Right renal pelvis (tissue), 4 donors: ENCODE results near the gene PAQR7. TPM values are rescaled to one million over a fixed set of nuclear protein-coding genes. Genes with fewer than 3 reads are reported as not detected.
A peak's percentile ranks its signal among the peaks of the same experiment; 100 is the strongest.

Experiments used
- DNase-seq, 4 donors: peaks; one replicate each; pipeline ENCODE4 v3.0.0-alpha.2; 2013; ENCODE audit warnings: low read depth in 4 of 4, low spot score in 3 of 4, missing footprints in 1 of 4
- polyA plus RNA-seq, 4 donors: library from polyadenylated mRNA; unstranded; fragments of 120-200 nt; gene quantifications; one replicate each; pipeline ENCODE4 v1.2.1, GENCODE V29; 2013; ENCODE audit not compliant: insufficient read length in 4 of 4

Gene PAQR7
- polyA plus RNA-seq, 4 donors = 27.3 to 32.4 (median 30.5) TPM

DNA sequence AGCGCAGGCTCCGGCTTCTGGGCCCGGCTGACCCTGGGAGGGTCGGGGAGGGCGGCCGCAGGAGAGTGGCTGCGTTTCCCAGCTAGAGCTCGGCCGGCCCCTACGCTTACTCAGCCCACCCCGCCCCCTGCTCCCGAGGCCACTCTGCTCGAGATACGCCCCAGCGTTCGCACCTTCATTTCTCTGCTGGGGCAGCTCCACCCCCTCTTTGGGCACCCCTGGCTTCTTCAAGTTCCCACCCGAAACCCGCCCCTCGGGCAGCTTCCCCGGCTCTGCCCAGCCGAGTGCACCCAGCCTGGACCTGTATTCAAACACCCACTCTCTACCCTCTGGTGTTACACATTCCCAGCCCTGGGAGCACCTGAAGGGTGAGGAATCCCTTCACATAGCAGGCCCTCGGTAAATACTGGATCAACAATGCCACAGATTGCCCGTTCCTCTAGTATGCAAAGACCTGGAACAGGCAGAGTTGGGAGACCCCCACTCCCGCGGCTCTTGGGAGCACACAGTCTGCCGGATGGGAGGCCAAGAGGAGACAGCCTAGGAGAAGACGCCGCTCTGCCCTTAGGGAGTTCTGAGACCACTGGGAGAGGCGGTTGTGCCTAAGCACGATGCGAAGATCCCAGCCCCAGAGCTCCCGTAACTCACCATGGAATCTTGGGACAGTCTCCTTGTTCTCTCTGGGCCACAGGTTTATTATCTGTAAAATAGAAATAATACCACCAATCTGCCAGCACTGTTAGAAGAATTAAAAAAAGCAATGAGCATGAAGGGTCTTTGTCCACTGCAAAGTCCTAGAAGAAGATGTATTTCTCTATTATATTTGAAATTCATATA is 566 bp upstream of the PAQR7 start:
- DNase-seq = no peak

DNA sequence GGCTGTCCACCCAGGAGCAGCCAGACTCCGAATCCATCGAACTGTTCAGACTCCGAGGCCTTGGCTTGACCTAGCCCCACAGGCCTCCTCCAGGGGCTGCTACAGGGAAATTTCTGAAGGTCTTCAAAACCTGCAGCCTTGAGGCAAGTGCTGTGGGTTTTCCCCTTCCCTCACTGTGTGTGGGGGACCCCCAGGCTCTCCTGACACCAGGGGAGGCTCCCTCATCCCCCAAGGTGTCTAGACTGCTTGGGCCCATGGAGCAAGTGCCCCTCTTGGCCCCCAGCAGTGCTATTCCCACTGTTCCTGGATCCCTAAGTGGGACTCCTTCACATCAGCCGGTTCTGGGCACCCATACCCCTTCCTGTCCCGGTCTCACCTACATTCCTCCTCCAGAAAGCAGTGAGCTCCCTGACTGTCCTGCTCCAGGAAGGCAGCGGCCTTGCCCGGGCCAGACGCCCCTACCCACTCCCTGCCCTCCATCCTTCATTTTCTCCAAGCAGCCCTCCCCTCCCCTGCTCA is 814 bp downstream of the PAQR7 start:
- DNase-seq = no peak

DNA sequence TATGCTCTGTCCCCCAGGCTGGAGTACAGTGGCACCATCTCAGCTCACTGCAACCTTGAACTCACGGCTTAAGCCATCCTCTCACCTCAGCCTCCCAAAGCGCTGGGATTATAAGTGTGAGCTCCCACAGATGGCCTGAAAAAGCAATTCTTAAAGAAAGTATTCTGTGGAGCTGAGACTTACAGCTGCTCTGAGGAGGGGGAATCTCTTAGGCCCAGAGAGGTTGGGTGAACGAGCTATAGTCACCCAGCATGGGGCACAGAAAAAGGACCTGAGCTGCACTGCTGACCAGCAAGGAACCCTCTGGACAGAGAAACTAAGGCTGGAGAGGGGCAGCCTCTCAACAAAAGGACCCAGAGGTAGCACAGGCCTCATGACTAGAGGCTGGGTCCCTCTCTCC is 1.3 kb downstream of the PAQR7 start:
- DNase-seq = no peak

DNA sequence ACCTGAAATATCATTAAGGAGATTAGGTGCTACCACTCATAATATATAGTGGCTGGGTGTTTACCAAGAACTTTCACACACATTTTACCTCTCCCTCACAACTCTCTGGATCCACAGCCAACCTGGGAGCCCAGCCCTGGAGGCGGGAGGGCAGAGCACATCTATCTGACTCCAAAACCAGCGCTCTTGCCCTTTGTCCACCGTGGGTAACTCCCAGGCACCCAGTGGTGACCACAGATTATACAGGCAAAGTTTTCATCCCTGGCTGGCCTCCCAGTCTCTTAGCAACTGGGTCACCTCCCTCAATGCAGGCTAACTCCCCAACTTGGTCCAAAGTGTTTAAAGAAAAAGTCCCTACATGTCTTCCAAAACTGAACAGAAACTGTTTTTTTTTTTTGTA is 2.4 kb downstream of the PAQR7 start:
- no peak for DNase-seq

DNA sequence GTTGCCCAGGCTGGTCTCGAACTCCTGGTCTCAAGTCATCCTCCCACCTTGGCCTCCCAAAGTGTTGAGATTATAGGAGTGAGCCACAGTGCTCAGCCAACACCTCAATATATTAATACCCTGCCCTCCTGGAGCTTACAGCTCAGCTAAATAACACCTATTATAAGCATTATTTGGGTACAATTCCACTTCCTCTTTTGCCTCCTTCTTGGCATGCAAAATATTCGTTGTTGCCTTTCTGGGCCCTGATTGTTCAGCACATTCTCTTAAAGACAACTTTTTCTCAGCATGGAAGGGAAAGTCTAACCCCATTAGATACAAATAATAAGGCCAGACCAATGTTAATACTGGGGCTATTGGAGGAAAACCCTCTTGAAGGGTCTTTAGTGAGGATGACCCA is 2.8 kb downstream of the PAQR7 start:
- DNase-seq = no peak

DNA sequence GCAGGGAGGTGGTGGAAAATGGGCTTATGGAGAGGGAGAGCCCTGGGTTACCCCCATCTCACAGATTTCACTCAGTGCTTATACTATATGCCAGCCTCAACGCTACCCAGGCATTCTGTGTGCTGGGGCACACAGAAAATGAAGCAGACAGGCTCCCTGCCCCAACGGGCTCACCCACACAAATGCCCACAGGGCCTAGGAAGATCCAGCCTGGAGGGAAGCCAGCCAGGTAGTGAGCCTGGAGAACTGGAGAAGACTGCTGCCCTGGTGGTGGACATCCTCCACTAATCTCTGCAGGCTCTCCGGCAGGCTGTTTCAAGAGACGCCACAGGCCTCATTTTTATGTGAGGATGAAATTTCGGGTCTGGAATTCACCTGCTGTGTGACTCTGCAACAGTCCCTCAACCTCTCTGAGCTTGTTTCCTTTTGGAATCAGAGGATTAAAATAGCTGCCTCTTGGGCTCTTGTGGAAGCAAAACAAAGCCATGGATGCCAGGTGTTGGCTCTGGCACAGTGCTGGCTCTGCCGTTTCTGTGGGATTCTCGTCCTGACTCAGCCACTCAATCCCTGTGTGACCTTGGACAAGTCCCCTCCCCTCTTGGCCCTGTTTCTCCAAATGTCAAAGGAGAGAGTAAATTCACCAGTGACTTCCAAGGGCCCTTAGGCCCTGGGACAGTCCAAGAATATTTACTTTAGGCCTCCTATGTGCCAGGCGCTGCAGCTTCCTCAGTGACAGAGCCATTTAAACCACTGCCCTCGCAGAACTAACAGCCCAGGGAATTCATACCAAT is 3.6 kb downstream of the PAQR7 start:
- DNase-seq = no peak

DNA sequence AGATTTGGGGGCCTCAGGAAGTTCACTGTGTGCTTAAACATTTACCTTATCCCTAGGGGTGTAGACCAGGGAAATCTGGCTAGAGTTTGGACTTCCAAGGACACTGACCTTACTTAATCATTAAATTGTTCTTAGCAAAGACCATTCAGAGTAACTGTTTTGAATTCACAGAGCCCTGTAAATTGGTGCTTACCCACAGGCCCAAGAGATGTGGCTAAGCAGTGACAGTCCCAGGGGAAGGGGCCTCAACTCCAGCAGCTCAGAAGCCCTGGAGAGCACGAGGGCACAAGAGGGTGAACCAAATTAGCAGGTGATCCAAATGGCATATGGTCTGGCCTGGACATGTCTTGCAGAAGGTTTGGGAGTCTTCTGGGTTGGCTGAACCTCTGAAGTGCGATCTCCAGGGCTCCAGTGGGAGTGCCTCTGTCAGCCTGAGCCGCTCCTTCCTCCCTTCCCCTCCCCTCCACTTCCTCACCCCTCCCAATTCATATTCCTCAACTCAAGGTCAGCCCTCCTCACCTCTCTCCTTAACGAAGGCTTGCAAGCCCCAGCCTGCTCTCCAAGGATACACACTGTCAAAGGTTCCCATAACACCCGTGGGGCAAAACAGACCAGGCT is 4.3 kb downstream of the PAQR7 start:
- DNase-seq = no peak

DNA sequence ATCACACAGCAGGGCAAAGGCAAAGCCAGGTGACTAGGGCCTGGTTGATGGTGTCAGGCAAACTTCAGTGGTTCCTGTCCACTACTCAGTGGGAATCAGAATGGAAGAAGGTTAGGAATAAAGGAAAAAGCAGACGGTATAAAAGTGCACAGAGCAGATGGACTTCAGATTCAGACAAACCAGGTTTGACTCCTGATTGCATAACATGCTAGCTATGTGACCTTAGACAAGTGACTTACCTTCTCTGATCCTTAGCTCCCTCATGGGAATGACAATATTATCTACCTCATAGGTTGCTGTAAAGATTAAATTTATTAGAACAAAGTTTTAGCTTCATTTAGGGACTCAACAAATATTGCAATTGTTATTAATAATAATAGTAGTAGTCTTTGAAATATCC is 4.9 kb downstream of the PAQR7 start:
- DNase-seq = no peak

DNA sequence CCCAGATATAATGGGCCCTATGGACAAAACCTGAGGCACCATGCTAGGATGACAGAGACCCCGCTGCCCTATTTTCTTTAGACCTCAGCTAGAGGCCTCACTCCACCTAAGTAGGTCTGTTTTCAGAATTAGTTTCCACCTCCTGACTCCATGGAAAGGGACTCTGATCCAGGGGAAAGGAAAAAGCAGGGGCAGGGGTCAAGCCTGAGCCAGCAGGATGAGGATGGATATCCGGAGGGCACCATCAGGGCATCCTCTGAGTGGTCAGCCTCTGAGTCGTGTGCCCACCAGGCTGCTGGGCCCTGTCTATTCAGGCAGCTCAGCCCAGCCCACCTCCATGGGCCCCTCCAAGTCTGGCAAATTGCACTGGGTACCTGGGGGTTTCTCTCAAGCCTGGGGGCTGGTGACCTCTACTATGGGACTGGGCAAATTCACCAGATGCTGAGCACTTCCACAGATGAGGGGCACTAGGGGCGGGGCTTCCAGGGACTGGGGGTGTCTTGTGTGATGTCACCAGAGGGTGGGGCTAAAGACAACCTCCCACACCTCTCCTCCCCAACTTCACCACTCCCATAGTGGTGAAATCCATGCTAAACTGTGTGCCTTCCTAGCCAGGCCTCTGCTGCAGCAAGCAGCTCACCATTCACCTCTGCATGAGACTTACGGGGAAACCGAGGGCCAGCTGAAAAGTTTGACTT is 5.5 kb downstream of the PAQR7 start:
- no peak for DNase-seq

DNA sequence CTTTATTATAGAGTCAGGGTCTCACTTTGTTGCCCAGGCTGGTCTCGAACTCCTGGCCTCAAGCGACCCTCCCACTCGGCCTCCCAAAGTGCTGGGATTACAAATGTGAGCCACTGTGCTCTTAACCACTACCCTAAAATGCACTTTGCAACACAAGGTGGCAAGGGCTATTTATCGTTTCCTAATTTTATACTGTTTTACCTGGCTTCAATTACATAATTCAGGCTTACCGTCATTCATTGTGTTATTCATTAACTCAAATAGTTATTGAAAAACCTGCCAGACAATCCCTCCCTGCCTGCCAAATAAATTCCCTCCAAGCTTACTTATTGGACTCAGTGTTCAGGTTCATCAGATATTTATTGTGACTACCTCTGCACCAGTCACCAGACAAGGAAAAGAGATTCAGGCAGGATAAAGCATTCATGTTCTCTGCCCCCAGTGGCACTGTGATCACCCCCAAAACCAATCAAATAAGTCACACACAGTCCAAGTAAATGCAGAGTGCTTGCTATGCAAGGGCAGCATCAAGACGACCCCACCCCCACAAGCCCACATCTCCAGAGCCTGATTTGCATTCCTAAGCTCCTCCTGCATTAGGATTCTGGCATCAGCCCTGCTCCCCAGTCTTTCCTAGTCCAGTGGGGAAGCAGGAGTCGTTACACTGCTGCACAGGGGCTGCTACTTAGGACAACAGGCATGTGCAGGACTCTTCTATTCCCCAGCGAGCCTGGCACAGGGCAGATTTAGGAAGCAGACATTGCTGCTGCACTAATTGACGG is 8.1 kb downstream of the PAQR7 start:
- peak in 2 of 4 donors; percentile 51 to 73 for DNase-seq

DNA sequence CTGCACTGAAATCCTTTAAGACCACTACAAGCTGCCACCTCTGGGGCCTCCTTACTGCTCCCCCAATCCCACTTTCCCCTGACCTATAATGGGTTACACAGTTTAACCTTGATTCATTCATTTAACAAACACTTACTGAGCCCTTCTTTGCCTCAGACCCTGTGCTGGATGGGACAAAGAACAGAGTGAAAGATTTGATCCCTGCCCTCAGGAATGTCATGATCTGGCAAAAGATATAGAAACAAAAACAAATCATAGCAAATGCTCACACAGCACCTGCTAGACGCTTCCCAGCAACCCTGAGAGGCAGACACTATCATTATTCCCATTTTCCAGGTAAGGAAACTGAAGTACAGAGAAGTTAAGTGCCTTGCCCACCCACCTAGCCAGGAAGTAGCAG is 9.2 kb downstream of the PAQR7 start:
- no peak for DNase-seq

DNA sequence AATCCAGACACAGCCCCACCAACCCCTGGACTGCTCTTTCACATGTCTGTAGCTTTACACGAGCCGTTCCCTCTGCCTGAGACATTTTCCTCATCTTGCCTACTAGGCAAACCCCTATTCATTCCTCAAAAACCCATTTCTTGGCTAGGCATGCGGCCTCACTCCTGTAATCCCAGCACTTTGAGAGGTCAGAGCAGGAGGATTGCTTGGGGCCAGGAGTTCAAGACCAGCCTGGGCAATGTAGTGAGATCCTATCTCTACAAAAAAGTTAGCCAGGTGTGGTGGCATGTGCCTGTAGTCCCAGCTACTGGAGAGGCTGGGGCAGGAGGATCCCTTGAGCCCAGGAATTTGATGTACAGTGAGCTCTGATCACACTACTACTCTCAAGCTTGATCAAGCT is 11.1 kb downstream of the PAQR7 start:
- no peak for DNase-seq

DNA sequence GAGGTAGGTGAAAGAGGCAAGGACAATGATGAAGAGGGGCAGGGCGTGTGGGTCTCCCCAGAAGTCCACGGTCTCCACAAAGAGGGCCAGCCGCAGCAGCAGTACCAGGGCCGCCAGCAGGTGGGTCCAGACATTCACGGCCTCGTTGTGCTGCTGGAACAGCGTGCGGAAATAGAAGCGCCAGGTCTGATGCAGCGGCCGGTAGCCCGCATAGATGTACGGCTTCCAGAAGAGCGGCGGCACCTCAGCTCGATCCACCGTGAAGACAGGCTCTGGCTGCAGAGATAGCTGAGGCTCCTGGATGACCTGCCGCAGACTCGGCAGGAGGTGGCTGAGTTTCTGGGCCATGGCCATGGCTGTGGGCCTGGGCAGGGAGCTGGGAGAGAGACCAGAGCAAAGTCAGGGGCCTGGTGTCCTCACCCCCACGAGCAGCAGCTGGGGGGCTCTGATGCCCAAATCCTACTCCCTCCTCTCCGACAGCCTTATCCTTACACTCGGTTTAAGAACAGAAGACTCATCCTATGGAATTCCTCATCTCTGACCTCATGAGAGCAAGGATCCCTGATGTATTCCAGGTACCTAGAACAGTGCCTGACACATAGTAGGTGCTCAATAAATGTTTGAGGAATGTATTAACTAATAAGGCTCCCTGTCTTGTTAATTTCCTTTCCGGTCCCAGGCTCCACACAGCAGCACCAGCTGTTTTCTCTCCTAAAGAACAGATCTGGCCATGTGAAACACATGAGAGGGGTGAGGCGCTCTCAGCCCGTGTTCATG is 11.8 kb downstream of the PAQR7 start:
- DNase-seq = no peak

DNA sequence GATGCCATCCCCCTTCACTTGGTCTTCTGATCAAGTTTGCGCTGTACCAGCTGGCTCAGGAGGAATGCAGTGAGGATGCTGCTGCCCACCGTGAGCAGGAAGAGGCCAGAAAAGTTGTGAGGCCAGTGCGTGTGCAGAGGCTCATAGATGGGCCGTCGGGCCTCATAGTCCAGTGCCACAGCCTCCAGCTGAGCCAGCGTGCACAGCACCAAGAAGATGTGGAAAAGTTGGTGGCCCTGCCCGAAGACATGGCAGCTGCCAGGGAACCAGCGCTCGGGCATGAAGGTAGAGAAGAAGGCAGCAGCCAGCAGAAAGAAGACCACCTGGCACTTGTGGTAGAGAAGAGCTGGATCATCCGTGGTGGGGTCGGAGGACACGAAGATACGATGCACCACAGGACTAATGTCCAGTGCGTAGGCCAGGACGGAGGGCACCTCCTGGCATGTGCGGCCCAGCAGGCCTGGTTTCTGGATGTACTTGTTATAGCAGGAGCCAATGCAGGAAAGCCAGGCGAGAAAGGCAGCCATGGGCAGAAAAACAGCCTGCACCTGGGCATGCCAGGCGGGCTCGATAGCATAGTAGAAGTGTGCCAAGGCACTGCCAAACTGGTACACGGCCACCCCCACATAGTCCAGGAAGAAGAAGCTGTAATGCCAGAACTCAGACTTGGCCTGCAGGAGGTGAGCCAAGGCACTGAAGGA is 12.6 kb downstream of the PAQR7 start:
- no peak for DNase-seq

DNA sequence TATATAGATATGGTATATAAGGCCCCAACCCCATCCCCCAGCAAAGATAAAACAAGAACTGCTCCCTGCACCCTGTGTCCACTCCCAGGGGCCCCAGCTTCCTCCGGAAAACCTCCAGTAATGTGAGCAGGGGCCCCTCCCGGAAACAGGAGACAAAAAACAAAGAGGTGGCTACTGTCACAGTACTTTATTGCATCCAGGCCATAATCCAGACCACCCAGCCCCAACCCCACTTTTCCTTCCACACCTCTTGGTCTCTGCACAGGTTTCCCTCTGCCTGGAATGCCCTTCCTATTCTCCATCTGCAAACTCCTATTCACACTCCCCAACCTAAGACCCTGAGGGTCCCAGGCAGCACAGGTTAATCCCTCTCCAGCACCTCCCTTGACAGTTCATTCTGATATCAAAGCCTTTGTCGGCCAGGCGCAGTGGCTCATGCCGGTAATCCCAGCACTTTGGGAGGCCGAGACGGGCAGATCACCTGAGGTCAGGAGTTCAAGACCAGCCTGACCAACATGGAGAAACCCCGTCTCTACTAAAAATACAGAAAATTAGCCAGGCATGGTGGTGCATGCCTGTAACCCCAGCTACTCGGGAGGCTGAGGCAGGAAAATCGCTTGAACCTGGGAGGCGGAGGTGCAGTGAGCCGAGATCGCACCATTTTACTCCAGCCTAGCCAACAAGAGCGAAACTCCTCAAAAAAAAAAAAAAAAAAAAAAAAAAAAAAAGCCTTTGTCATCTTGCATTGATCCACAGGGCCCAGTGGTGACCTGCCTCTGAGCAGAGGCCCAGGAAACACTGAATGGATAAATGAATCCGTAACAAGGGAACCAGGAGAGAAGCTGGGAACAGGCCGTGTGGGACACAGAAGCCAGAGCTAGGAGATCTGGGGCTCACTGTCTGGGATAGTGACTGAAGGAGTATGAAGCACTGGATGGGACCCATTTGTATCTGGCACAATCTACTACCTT is 13.9 kb downstream of the PAQR7 start:
- DNase-seq = no peak

DNA sequence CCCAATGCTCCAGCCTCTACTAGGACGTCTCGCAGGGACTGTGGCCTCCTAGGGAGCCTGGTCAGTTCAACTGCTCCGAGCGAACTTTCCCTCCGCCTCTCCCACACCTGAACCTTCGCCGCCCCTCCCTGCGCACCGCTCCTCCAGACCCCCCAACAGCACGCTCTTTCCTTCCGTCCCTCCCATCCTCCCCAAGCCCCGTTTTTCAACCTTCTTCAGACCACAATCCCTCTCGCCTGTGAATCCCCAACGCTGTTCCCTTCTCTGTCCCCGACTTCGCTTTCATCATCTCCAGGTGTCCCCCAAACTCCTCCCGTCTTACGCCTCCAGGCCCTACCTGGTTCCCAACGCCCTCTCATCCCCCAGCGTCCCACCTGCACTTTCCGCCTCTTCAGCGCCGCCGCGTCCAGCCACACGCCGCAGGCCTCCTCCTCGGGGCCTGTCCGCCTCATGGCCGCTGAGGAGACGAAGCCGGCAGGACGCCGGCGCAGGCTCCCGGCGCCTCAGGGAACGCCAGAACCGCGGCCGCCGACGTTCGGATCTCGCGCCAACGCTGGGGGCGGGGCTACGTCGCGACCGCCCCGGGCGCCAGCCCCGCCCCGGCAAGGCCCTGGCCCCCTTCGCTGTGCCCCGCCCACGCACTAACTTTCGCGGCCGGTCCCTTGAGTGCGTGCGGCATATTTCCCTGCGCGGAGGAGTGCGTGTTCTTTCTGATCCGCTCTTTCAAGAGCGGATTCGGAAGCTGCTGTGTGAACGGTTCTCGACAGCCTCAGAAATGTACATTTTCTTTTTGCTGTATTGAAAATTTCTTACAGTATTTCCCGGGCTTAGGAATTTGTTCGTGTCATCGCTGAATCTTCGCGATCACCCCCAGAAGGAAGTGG is 16.4 kb downstream of the PAQR7 start, which contains the start of gene AUNIP:
AUNIP (minus strand) TSS at position 552 of the 884 bp plus-strand sequence; CDS start at position 452, 100 bp downstream.
- peak in 3 of 4 donors; percentile 74 to 79 (median 78) for DNase-seq
